Astrocyte (in vitro differentiated cells and primary cell): Measurements from ENCODE around the gene IL15.
"Not testable (repeated sequence)": the region's sequence is repeated elsewhere in the genome, so short reads cannot be mapped to it uniquely, and the experiment has no call there.

Experiments used
- EZH2 ChIP-seq: IDR thresholded peaks from 2 replicates; pipeline ENCODE4 v1.6.1; 2012; ENCODE audit warnings: mild to moderate bottlenecking, low read length, inconsistent platforms; ENCODE audit not compliant: insufficient read depth
- TF ChIP-seq, protein P1 (sequence below): IDR thresholded peaks from 2 replicates; pipeline ENCODE4 v1.5.1; 2011; ENCODE audit warnings: low read depth, mild to moderate bottlenecking, inconsistent platforms, low read length, moderate library complexity; ENCODE audit not compliant: insufficient read depth

DNA sequence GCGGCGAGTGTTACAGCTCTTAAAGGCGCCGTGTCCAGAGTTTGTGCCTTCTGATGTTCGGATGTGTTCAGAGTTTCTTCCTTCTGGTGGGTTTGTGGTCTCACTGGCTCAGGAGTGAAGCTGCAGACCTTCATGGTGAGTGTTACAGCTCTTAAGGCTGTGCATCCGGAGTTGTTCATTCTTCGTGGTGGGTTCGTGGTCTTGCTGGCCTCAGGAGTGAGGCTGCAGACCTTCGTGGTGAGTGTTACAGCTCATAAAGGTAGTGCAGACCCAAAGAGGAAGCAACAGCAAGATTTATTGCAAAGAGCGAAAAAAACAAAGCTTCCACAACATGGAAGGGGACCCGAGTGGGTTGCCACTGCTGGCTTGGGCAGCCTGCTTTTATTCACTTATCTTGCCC is 31.7 kb upstream of the IL15 start:
- TF ChIP-seq, protein P1, sequence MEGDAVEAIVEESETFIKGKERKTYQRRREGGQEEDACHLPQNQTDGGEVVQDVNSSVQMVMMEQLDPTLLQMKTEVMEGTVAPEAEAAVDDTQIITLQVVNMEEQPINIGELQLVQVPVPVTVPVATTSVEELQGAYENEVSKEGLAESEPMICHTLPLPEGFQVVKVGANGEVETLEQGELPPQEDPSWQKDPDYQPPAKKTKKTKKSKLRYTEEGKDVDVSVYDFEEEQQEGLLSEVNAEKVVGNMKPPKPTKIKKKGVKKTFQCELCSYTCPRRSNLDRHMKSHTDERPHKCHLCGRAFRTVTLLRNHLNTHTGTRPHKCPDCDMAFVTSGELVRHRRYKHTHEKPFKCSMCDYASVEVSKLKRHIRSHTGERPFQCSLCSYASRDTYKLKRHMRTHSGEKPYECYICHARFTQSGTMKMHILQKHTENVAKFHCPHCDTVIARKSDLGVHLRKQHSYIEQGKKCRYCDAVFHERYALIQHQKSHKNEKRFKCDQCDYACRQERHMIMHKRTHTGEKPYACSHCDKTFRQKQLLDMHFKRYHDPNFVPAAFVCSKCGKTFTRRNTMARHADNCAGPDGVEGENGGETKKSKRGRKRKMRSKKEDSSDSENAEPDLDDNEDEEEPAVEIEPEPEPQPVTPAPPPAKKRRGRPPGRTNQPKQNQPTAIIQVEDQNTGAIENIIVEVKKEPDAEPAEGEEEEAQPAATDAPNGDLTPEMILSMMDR: not testable (repeated sequence)
- TF ChIP-seq EZH2: not testable (repeated sequence)
